ENCODE data around the gene SH3BP1. TPM values are rescaled to one million over a fixed set of nuclear protein-coding genes. Genes with fewer than 3 reads are reported as not detected.
"Not testable (repeated sequence)": the region's sequence is repeated elsewhere in the genome, so short reads cannot be mapped to it uniquely, and the experiment has no call there.

Gene SH3BP1
- polyA plus RNA-seq, 3 donors: 20.0 to 214 (median 20.0) TPM

DNA sequence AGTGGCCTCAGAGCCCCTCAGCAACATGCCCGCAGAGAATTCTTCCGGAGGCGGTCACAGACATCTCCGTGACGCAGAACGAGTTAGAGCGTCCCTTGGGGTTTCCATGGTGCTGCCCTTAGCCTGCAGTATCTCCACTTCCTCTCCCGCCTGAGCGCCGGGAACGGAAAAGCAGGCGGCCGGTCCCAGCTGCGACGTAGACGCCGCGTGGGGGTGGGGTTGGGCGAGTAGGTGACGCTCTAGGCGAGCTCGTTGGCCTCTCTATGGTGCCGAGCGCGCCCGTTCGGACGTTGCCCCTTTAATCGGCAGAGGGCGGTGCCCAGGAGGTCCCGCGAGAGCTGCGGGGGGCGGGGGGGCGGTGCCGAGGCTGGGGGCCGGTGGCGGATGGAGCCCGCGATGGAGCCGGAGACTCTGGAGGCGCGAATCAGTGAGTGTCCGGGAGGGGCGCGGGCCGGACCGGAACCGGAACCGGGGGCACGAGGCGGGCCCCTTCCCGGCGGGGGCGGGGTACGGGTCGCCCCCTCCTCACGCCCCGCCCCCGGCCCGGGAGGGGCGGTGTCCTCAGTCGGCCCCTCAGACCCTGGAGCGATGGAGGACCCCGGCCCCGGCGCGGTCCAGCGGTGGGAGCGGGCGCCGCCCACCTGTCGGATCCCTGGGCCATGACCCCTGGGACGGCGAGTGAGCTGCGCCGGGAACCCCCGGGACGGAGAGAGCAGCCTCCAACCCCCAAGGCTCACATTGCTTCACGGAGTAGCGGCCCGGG is 30.8 kb upstream of the SH3BP1 start, which contains the start of gene GGA1:
Gene GGA1, plus strand, starts transcription at position 358 of the 763 bp plus-strand sequence. Its CDS starts 27 bp downstream, at position 385.
- DNase-seq: peak; percentile 100
- H3K4me1 ChIP-seq (ENCODE audit: control insufficient read depth in 1 of 2, insufficient read depth in 2 of 2, low read length in 2 of 2): peaks cover 42 to 45% of the 10 kb centered on the region in 2 donors
- TF ChIP-seq, protein P1, sequence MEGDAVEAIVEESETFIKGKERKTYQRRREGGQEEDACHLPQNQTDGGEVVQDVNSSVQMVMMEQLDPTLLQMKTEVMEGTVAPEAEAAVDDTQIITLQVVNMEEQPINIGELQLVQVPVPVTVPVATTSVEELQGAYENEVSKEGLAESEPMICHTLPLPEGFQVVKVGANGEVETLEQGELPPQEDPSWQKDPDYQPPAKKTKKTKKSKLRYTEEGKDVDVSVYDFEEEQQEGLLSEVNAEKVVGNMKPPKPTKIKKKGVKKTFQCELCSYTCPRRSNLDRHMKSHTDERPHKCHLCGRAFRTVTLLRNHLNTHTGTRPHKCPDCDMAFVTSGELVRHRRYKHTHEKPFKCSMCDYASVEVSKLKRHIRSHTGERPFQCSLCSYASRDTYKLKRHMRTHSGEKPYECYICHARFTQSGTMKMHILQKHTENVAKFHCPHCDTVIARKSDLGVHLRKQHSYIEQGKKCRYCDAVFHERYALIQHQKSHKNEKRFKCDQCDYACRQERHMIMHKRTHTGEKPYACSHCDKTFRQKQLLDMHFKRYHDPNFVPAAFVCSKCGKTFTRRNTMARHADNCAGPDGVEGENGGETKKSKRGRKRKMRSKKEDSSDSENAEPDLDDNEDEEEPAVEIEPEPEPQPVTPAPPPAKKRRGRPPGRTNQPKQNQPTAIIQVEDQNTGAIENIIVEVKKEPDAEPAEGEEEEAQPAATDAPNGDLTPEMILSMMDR (IDR thresholded peaks at IDR 0.05): no peak
- WGBS (ENCODE audit: insufficient coverage): under 1% methylated on average over 77 of the region's 82 CpGs
- peak within 1 kb of the TSS; percentile 97 for H3K4me3 Mint-ChIP-seq
- peak within 1 kb of the TSS; percentile 60 to 81 (median 68) for H3K4me3 ChIP-seq (replicated peaks in 1 of 3; ENCODE audit: low read depth in 2 of 3, low read length in 3 of 3)
- intact Hi-C loops (cut with micrococcal nuclease): loop anchor here in 1 of 2 donors (2.0 to 5.0 kb wide), 2 partner anchors 34 to 68 kb away; no protein-coding TSS in a partner anchor
- H3K9me3 Mint-ChIP-seq: no peaks in the 10 kb centered on the region
- H3K27me3 ChIP-seq (ENCODE audit: control insufficient read depth in 2 of 2, insufficient read depth in 2 of 2, low read length in 2 of 2): no peaks in the 10 kb centered on the region
- peak within 1 kb of the TSS; percentile 91 for H3K9ac ChIP-seq (ENCODE audit: insufficient read depth, low read length, poor library complexity, severe bottlenecking)
- H3K36me3 ChIP-seq (replicated peaks in 1 of 2; ENCODE audit: control insufficient read depth in 1 of 2, insufficient read depth in 2 of 2, low read length in 2 of 2): peaks cover 0 to under 1% of the 10 kb centered on the region in 2 donors
- peaks cover 39% of the 10 kb centered on the region for H3K79me2 ChIP-seq (ENCODE audit: insufficient read depth, low read length)
- peaks cover 7 to 16% (median 7%) of the 10 kb centered on the region in 3 donors for H3K27me3 Mint-ChIP-seq (ENCODE audit: low read depth in 3 of 3)
- no peaks in the 10 kb centered on the region for H3K9me3 ChIP-seq (replicated peaks in 1 of 2; ENCODE audit: control insufficient read depth in 1 of 2, insufficient read depth in 1 of 2, low read length in 2 of 2)
- peak within 1 kb of the TSS; percentile 76 for H3K4me2 ChIP-seq (replicated peaks; ENCODE audit: extremely low read depth, low read length, poor library complexity, severe bottlenecking)
- peak within 1 kb of the TSS; percentile 97 to 99 (median 98) for H3K27ac Mint-ChIP-seq
- H3K36me3 Mint-ChIP-seq: peaks cover 7 to 19% of the 10 kb centered on the region in 2 donors
- peak within 1 kb of the TSS; percentile 47 for H2AFZ ChIP-seq (ENCODE audit: insufficient read depth, low read depth, low read length, poor library complexity, severe bottlenecking)
- H3K27ac ChIP-seq (ENCODE audit: low read depth in 1 of 2, low read length in 2 of 2): peak within 1 kb of the TSS; percentile 91 to 93
- peaks cover 53% of the 10 kb centered on the region for H3K4me1 Mint-ChIP-seq
- peaks cover 3% of the 10 kb centered on the region for H4K20me1 ChIP-seq (ENCODE audit: insufficient read depth, low read length)

GRCh38 chr22:37609240-37610152 is 30.0 kb upstream of the SH3BP1 start:
- no peak for DNase-seq
- Histone ChIP-seq H3K79me2 (ENCODE audit: insufficient read depth, low read length) (peaks cover 39% of the 10 kb centered on the region), H4K20me1 (ENCODE audit: insufficient read depth, low read length) (peaks cover 3% of the 10 kb centered on the region), H3K9ac (ENCODE audit: insufficient read depth, low read length, poor library complexity, severe bottlenecking) (peak overlapping the region; percentile 91), H3K9me3 (replicated peaks in 1 of 2; ENCODE audit: control insufficient read depth in 1 of 2, insufficient read depth in 1 of 2, low read length in 2 of 2) (no peaks in the 10 kb centered on the region), H3K27ac (ENCODE audit: low read depth in 1 of 2, low read length in 2 of 2) (peak overlapping the region; percentile 91 to 93), H3K36me3 (replicated peaks in 1 of 2; ENCODE audit: control insufficient read depth in 1 of 2, insufficient read depth in 2 of 2, low read length in 2 of 2) (peaks cover 6 to 9% of the 10 kb centered on the region in 2 donors), H3K27me3 (ENCODE audit: control insufficient read depth in 2 of 2, insufficient read depth in 2 of 2, low read length in 2 of 2) (no peaks in the 10 kb centered on the region), H2AFZ (ENCODE audit: insufficient read depth, low read depth, low read length, poor library complexity, severe bottlenecking) (no peak overlapping the region), H3K4me3 (replicated peaks in 1 of 3; ENCODE audit: low read depth in 2 of 3, low read length in 3 of 3) (peak overlapping the region; percentile 60 to 81 (median 68)), H3K4me1 (ENCODE audit: control insufficient read depth in 1 of 2, insufficient read depth in 2 of 2, low read length in 2 of 2) (peaks cover 42 to 45% of the 10 kb centered on the region in 2 donors), H3K4me2 (replicated peaks; ENCODE audit: extremely low read depth, low read length, poor library complexity, severe bottlenecking) (peak overlapping the region; percentile 76)
- H3K4me3 Mint-ChIP-seq: peak overlapping the region; percentile 97
- peaks cover 53% of the 10 kb centered on the region for H3K4me1 Mint-ChIP-seq
- TF ChIP-seq, protein P1 (IDR thresholded peaks at IDR 0.05): no peak
- H3K36me3 Mint-ChIP-seq: peaks cover 14 to 27% of the 10 kb centered on the region in 2 donors
- H3K9me3 Mint-ChIP-seq: no peaks in the 10 kb centered on the region
- intact Hi-C loops (cut with micrococcal nuclease): loop anchor here in 1 of 2 donors (2.0 to 5.0 kb wide), 2 partner anchors 33 to 67 kb away; no protein-coding TSS in a partner anchor
- WGBS (ENCODE audit: insufficient coverage): 11% methylated on average over 26 of the region's 26 CpGs
- H3K27me3 Mint-ChIP-seq (ENCODE audit: low read depth in 3 of 3): peaks cover 7 to 13% (median 7%) of the 10 kb centered on the region in 3 donors
- H3K27ac Mint-ChIP-seq: peak overlapping the region; percentile 94 to 99 (median 97)

GRCh38 chr22:37610153-37610475 is 29.4 kb upstream of the SH3BP1 start:
- H3K27ac Mint-ChIP-seq: peak overlapping the region; percentile 94 to 99 (median 97)
- H3K9me3 Mint-ChIP-seq; H3K27me3 ChIP-seq (ENCODE audit: control insufficient read depth in 2 of 2, insufficient read depth in 2 of 2, low read length in 2 of 2); H2AFZ ChIP-seq (ENCODE audit: insufficient read depth, low read depth, low read length, poor library complexity, severe bottlenecking); H3K9me3 ChIP-seq (replicated peaks in 1 of 2; ENCODE audit: control insufficient read depth in 1 of 2, insufficient read depth in 1 of 2, low read length in 2 of 2); H4K20me1 ChIP-seq (ENCODE audit: insufficient read depth, low read length); intact Hi-C loops (cut with micrococcal nuclease): not testable (repeated sequence)
- Histone ChIP-seq H3K27ac (ENCODE audit: low read depth in 1 of 2, low read length in 2 of 2) (peak overlapping the region; percentile 91 to 93), H3K9ac (ENCODE audit: insufficient read depth, low read length, poor library complexity, severe bottlenecking) (peak overlapping the region; percentile 91), H3K4me2 (replicated peaks; ENCODE audit: extremely low read depth, low read length, poor library complexity, severe bottlenecking) (peak overlapping the region; percentile 76), H3K4me3 (replicated peaks in 1 of 3; ENCODE audit: low read depth in 2 of 3, low read length in 3 of 3) (peak overlapping the region in 2 of 3 experiments; percentile 60 to 81), H3K36me3 (replicated peaks in 1 of 2; ENCODE audit: control insufficient read depth in 1 of 2, insufficient read depth in 2 of 2, low read length in 2 of 2) (peaks cover 11 to 15% of the 10 kb centered on the region in 2 donors), H3K79me2 (ENCODE audit: insufficient read depth, low read length) (peaks cover 39% of the 10 kb centered on the region), H3K4me1 (ENCODE audit: control insufficient read depth in 1 of 2, insufficient read depth in 2 of 2, low read length in 2 of 2) (peaks cover 42 to 45% of the 10 kb centered on the region in 2 donors)
- H3K4me1 Mint-ChIP-seq: peaks cover 49% of the 10 kb centered on the region
- WGBS (ENCODE audit: insufficient coverage): no CpG with 5 or more reads among the region's 3 CpGs
- H3K27me3 Mint-ChIP-seq (ENCODE audit: low read depth in 3 of 3): peaks cover 5 to 12% (median 6%) of the 10 kb centered on the region in 3 donors
- H3K36me3 Mint-ChIP-seq: peaks cover 18 to 33% of the 10 kb centered on the region in 2 donors
- H3K4me3 Mint-ChIP-seq: peak overlapping the region; percentile 97
- peak in 1 of 3 donors; percentile 53 for DNase-seq

All from CD14-positive monocyte (primary cell).